Fibroblast of lung (primary cell): ENCODE data around the gene C1orf52. TPM values are rescaled to one million over a fixed set of nuclear protein-coding genes. Genes with fewer than 3 reads are reported as not detected.

ENCODE experiments used
- DNase-seq, 2 donors: peaks; one replicate each; pipeline versions ENCODE4 v3.0.0 to v3.0.0-alpha.2; 2010; ENCODE audit warnings: low read depth in 2 of 2
- H2AFZ ChIP-seq: 2 replicates; pipeline ENCODE4 v1.5.1; 2012; ENCODE audit warnings: low read length, control low read depth, inconsistent platforms
- H3K27ac ChIP-seq: 2 replicates; pipeline ENCODE4 v1.5.1; 2011; ENCODE audit warnings: low read length, control low read depth; ENCODE audit not compliant: insufficient read depth
- H3K27me3 ChIP-seq: 2 replicates; pipeline ENCODE4 v1.5.1; 2011; ENCODE audit warnings: mild to moderate bottlenecking, low read length; ENCODE audit not compliant: control insufficient read depth, insufficient read depth
- H3K36me3 ChIP-seq: 2 replicates; pipeline ENCODE4 v1.5.1; 2011; ENCODE audit warnings: low read length; ENCODE audit not compliant: control insufficient read depth, insufficient read depth
- H3K4me1 ChIP-seq: 2 replicates; pipeline ENCODE4 v1.5.1; 2011; ENCODE audit warnings: low read length; ENCODE audit not compliant: control insufficient read depth, insufficient read depth; ENCODE audit errors: extremely low read depth
- H3K4me2 ChIP-seq: 2 replicates; pipeline ENCODE4 v1.5.1; 2011; ENCODE audit warnings: low read length, control low read depth; ENCODE audit not compliant: insufficient read depth; ENCODE audit errors: extremely low read depth
- H3K4me3 ChIP-seq, 4 experiments: fragments of 200-600 bp in 1 of 4; sonication (generic) in 1 of 4; replicated peaks in 1 of 4; 2 replicates each; pipeline ENCODE4 v1.5.1; 2011 to 2016; ENCODE audit warnings: low read length in 4 of 4, low read depth in 3 of 4, mild to moderate bottlenecking in 3 of 4, control low read depth in 2 of 4, inconsistent platforms in 1 of 4, mixed read lengths in 1 of 4; ENCODE audit not compliant: insufficient read depth in 1 of 4; ENCODE audit errors: control extremely low read depth in 1 of 4
- H3K79me2 ChIP-seq: 2 replicates; pipeline ENCODE4 v1.5.1; 2012; ENCODE audit warnings: mild to moderate bottlenecking, low read length, inconsistent platforms; ENCODE audit not compliant: control insufficient read depth, insufficient read depth
- H3K9ac ChIP-seq: 2 replicates; pipeline ENCODE4 v1.5.1; 2011; ENCODE audit warnings: mild to moderate bottlenecking, low read length, control low read depth; ENCODE audit not compliant: insufficient read depth
- H3K9me3 ChIP-seq: 2 replicates; pipeline ENCODE4 v1.5.1; 2012; ENCODE audit warnings: low read depth, low read length; ENCODE audit not compliant: control insufficient read depth, insufficient read depth
- H4K20me1 ChIP-seq: 2 replicates; pipeline ENCODE4 v1.5.1; 2011; ENCODE audit warnings: low read length; ENCODE audit not compliant: control insufficient read depth, insufficient read depth; ENCODE audit errors: extremely low read depth
- EZH2 ChIP-seq: IDR thresholded peaks from 2 replicates; pipeline ENCODE4 v1.5.1; 2012; ENCODE audit warnings: low read length, control low read depth, mild to moderate bottlenecking; ENCODE audit errors: missing control alignments
- polyA plus RNA-seq, 2 donors: library from polyadenylated mRNA; depleted of rRNA in 1 of 2; stranded (reverse) in 1 of 2; unstranded in 1 of 2; fragments of >200 nt; gene quantifications; 2 replicates each; pipeline ENCODE4 v1.2.1, GENCODE V29; 2011 to 2012; ENCODE audit warnings: missing spikeins in 1 of 2
- total RNA-seq: library from RNA; depleted of rRNA; stranded (reverse); fragments of >200 nt; gene quantifications from 2 replicates; pipeline ENCODE4 v1.2.1, GENCODE V29; 2014
- TF ChIP-seq, protein P1 (sequence below), 2 donors: IDR thresholded peaks in 1 of 2; conservative IDR thresholded peaks in 1 of 2; 1 replicate in 1 of 2; 2 replicates in 1 of 2; pipeline ENCODE4 v1.5.1; 2011 to 2012; ENCODE audit warnings: low read length in 2 of 2, control low read depth in 1 of 2, inconsistent platforms in 1 of 2, low read depth in 1 of 2, mild to moderate bottlenecking in 1 of 2

C1orf52 gene
- total and polyA plus RNA-seq, 2 donors (not counting 1 experiment from before 2014, with no cell fraction given) = 11.4 to 24.7 TPM

DNA sequence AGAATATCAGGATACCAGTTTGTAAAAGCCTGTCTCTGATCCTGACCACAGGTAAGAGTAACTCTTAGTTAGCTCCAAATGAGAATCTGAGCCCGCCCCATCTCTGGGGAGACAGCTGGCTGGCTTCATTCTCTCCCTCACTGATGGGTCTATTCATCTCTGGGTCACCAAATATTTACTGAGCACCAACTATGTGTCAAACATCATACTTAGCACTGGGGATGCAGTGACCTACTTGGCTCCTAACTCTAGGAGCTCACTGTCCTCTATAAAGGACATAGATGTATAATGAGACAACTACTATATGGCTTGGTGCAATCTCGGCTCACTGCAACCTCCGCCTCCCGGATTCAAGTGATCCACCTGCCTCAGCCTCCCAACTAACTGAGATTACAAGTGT is 46.8 kb upstream of the C1orf52 start:
- H2AFZ ChIP-seq = no peak overlapping the region
- no peak overlapping the region for H3K4me2 ChIP-seq
- DNase-seq = no peak
- H3K4me3 ChIP-seq = no peak overlapping the region
- no peaks in the 10 kb centered on the region for H3K9me3 ChIP-seq
- no peaks in the 10 kb centered on the region for H3K4me1 ChIP-seq
- H3K27ac ChIP-seq = no peak overlapping the region
- H3K9ac ChIP-seq = no peak overlapping the region
- TF ChIP-seq EZH2 = no peak
- TF ChIP-seq, protein P1, sequence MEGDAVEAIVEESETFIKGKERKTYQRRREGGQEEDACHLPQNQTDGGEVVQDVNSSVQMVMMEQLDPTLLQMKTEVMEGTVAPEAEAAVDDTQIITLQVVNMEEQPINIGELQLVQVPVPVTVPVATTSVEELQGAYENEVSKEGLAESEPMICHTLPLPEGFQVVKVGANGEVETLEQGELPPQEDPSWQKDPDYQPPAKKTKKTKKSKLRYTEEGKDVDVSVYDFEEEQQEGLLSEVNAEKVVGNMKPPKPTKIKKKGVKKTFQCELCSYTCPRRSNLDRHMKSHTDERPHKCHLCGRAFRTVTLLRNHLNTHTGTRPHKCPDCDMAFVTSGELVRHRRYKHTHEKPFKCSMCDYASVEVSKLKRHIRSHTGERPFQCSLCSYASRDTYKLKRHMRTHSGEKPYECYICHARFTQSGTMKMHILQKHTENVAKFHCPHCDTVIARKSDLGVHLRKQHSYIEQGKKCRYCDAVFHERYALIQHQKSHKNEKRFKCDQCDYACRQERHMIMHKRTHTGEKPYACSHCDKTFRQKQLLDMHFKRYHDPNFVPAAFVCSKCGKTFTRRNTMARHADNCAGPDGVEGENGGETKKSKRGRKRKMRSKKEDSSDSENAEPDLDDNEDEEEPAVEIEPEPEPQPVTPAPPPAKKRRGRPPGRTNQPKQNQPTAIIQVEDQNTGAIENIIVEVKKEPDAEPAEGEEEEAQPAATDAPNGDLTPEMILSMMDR (conservative IDR thresholded peaks at IDR 0.05 in 1 of 2, IDR thresholded peaks at IDR 0.05 in 1 of 2; ENCODE audit: low read depth in 1 of 2, low read length in 2 of 2) = no peak
- no peaks in the 10 kb centered on the region for H4K20me1 ChIP-seq
- H3K36me3 ChIP-seq = no peaks in the 10 kb centered on the region
- H3K27me3 ChIP-seq = no peaks in the 10 kb centered on the region
- H3K79me2 ChIP-seq = no peaks in the 10 kb centered on the region

DNA sequence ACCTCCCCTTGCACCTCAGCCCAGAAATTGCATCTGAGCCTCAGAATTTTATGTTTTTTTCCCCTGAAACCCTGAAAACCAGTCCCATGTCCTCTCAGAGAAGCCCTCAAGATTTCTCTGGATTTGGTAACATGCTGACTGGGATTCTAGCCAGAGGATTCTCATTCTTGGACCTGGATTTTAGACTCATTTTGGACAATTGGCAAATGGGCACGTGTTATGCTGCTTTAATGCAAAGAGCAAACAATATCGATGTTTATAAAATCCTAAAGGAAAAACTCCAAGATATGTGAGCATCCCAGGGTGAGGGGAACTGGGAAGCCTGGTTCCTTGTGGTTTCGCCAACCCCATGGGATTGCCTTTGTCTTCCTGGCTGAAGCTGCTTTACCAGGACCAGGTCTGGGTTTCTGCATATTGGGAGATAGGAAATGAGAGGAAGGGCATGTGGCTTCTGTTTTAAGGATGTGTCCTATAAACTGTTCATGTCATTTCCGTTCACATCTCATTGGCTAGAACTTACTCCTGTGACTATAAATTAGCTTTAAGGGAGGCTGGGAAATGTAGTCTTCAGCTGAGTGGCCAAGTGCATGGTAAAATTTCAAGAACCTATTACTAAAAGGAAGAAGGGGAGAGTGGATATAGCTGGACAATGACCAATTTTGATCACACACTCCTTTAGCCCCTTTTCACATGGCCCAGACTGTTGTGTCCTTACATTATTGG is 44.1 kb upstream of the C1orf52 start:
- no peaks in the 10 kb centered on the region for H3K4me1 ChIP-seq
- no peak overlapping the region for H2AFZ ChIP-seq
- H3K4me2 ChIP-seq = no peak overlapping the region
- no peak overlapping the region for H3K9ac ChIP-seq
- H4K20me1 ChIP-seq = no peaks in the 10 kb centered on the region
- no peaks in the 10 kb centered on the region for H3K9me3 ChIP-seq
- H3K36me3 ChIP-seq = no peaks in the 10 kb centered on the region
- no peak overlapping the region for H3K4me3 ChIP-seq
- no peaks in the 10 kb centered on the region for H3K27me3 ChIP-seq
- H3K27ac ChIP-seq = no peak overlapping the region
- no peak for TF ChIP-seq EZH2
- TF ChIP-seq, protein P1 (conservative IDR thresholded peaks at IDR 0.05 in 1 of 2, IDR thresholded peaks at IDR 0.05 in 1 of 2; ENCODE audit: low read depth in 1 of 2, low read length in 2 of 2) = no peak
- DNase-seq = no peak
- no peaks in the 10 kb centered on the region for H3K79me2 ChIP-seq

DNA sequence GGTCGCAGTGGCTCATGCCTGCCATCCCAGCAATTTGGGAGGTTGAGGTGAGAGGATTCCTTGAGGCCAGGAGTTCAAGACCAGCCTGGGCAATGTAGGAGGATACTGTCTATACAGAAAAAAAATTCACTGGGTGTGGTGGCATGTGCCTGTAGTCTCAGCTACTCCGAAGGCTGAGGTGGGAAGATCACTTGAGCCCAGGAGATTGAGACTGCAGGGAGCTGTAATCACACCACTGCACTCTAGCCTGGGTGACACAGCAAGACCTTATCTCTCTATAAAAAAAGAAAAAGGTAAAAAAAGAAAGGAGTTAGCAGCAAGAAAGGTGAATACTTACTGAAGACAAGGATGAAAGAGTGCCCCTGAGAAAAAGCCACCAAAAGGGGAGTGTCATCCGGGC is 40.7 kb upstream of the C1orf52 start:
- Histone ChIP-seq H3K9me3 (no peaks in the 10 kb centered on the region), H3K27me3 (no peaks in the 10 kb centered on the region), H3K4me2 (no peak overlapping the region), H3K79me2 (no peaks in the 10 kb centered on the region), H3K9ac (no peak overlapping the region), H2AFZ (no peak overlapping the region), H3K4me3 (no peak overlapping the region), H3K4me1 (peaks cover 21% of the 10 kb centered on the region), H4K20me1 (no peaks in the 10 kb centered on the region), H3K36me3 (no peaks in the 10 kb centered on the region), H3K27ac (no peak overlapping the region)
- DNase-seq = no peak
- TF ChIP-seq, protein P1 (conservative IDR thresholded peaks at IDR 0.05 in 1 of 2, IDR thresholded peaks at IDR 0.05 in 1 of 2; ENCODE audit: low read depth in 1 of 2, low read length in 2 of 2) = no peak
- no peak for TF ChIP-seq EZH2
